Endothelial cell of umbilical vein (primary cell): ENCODE measurements around the gene GABARAP. TPM values are rescaled to one million over a fixed set of nuclear protein-coding genes. Genes with fewer than 3 reads are reported as not detected.
A peak's percentile ranks its signal among the peaks of the same experiment; 100 is the strongest.

Experiments
- BruUV-seq: library from RNA; stranded (reverse); fragments of 400-500 nt; replicated peaks from 2 replicates; lab custom pipeline; 2021; lab: Mats Ljungman, UMichigan
- CTCF ChIA-PET: fragments of 300-600, 350-600 bp; sonication (Branson Sonifier 250); formaldehyde crosslinking; loops from one replicate; lab custom pipeline; 2021; ENCODE audit warnings: antibody characterized with exemption, inconsistent platforms; lab: Charles Lee
- POLR2A ChIA-PET: fragments of 300-600, 350-600 bp; sonication (Branson Sonifier 250); formaldehyde crosslinking; loops from one replicate; lab custom pipeline; 2021; ENCODE audit warnings: antibody characterized with exemption, inconsistent platforms; lab: Charles Lee
- DNase-seq: peaks from one replicate; pipeline ENCODE4 v3.0.0-alpha.2; 2011; ENCODE audit warnings: low read depth, low spot score
- FAIRE-seq: peaks from 2 replicates; lab custom pipeline; 2011; peaks lifted over from hg19 to GRCh38; lab: Jason Lieb, UNC
- H2AFZ ChIP-seq: 2 replicates; pipeline ENCODE4 v1.6.0; 2012; ENCODE audit warnings: low read depth, low read length, control low read depth, inconsistent platforms
- H3K27ac ChIP-seq: 2 replicates; pipeline ENCODE4 v1.5.1; 2011; ENCODE audit warnings: low read depth, mild to moderate bottlenecking, control low read depth, low read length, moderate library complexity; ENCODE audit not compliant: insufficient read depth
- H3K27me3 ChIP-seq, 2 experiments: 2 replicates each; pipeline versions ENCODE4 v1.6.0 to v1.6.1; 2011; ENCODE audit warnings: low read length in 2 of 2, mixed read lengths in 1 of 2; ENCODE audit not compliant: control insufficient read depth in 2 of 2, insufficient read depth in 2 of 2
- H3K36me3 ChIP-seq, 2 experiments: 2 replicates in 1 of 2; 3 replicates in 1 of 2; pipeline ENCODE4 v1.5.1; 2011; ENCODE audit warnings: low read length in 2 of 2, mild to moderate bottlenecking in 1 of 2, moderate library complexity in 1 of 2; ENCODE audit not compliant: control insufficient read depth in 2 of 2, insufficient read depth in 2 of 2; ENCODE audit errors: extremely low read depth in 1 of 2
- H3K4me1 ChIP-seq: 3 replicates; pipeline ENCODE4 v1.5.1; 2011; ENCODE audit warnings: mild to moderate bottlenecking, low read length; ENCODE audit not compliant: control insufficient read depth, insufficient read depth; ENCODE audit errors: extremely low read depth
- H3K4me2 ChIP-seq: 2 replicates; pipeline ENCODE4 v1.6.1; 2011; ENCODE audit warnings: low read length, control low read depth, mixed read lengths; ENCODE audit not compliant: insufficient read depth
- H3K4me3 ChIP-seq, 3 experiments: fragments of 200-600 bp in 1 of 3; sonication (generic), shearing (Covaris generic) in 1 of 3; replicated peaks in 1 of 3; 2 replicates each; pipeline ENCODE4 v1.5.1; 2011 to 2016; ENCODE audit warnings: control low read depth in 3 of 3, low read length in 3 of 3, mild to moderate bottlenecking in 2 of 3, inconsistent platforms in 1 of 3, low read depth in 1 of 3, moderate library complexity in 1 of 3; ENCODE audit not compliant: insufficient read depth in 1 of 3
- H3K79me2 ChIP-seq: 2 replicates; pipeline ENCODE4 v1.6.0; 2012; ENCODE audit warnings: low read length, inconsistent platforms; ENCODE audit not compliant: control insufficient read depth, insufficient read depth
- H3K9ac ChIP-seq: replicated peaks from 2 replicates; pipeline ENCODE3; 2011; ENCODE audit warnings: low read length, control low read depth; ENCODE audit not compliant: insufficient read depth; ENCODE audit errors: extremely low read depth
- H3K9me1 ChIP-seq: replicated peaks from 3 replicates; pipeline ENCODE4 v1.6.0; 2011; ENCODE audit warnings: mild to moderate bottlenecking, low read length; ENCODE audit not compliant: control insufficient read depth, insufficient read depth; ENCODE audit errors: extremely low read depth
- H3K9me3 ChIP-seq: replicated peaks from 2 replicates; pipeline ENCODE4 v1.5.1; 2012; ENCODE audit warnings: low read length, inconsistent platforms; ENCODE audit not compliant: control insufficient read depth, insufficient read depth
- H4K20me1 ChIP-seq: replicated peaks from 2 replicates; pipeline ENCODE3; 2011; ENCODE audit warnings: mild to moderate bottlenecking, low read length; ENCODE audit not compliant: control insufficient read depth, insufficient read depth; ENCODE audit errors: extremely low read depth
- CTCF ChIP-seq, 2 donors: IDR thresholded peaks; 1 replicate in 1 of 2; 2 replicates in 1 of 2; pipeline ENCODE4 v1.5.1; 2011; ENCODE audit warnings: low read length in 2 of 2, mild to moderate bottlenecking in 2 of 2, moderate library complexity in 2 of 2, control low read depth in 1 of 2, inconsistent platforms in 1 of 2, low read depth in 1 of 2; ENCODE audit not compliant: insufficient read depth in 1 of 2; ENCODE audit errors: extremely low read depth in 1 of 2
- EZH2 ChIP-seq: IDR thresholded peaks from 2 replicates; pipeline ENCODE4 v1.6.1; 2012; ENCODE audit warnings: borderline replicate concordance, low read depth, mild to moderate bottlenecking, moderate library complexity, low read length, inconsistent platforms; ENCODE audit not compliant: severe bottlenecking
- FOS ChIP-seq: IDR thresholded peaks from 2 replicates; pipeline ENCODE4 v1.6.1; 2011; ENCODE audit warnings: mild to moderate bottlenecking, low read length, moderate library complexity, borderline replicate concordance; ENCODE audit not compliant: insufficient read depth
- GATA2 ChIP-seq: IDR thresholded peaks from 2 replicates; pipeline ENCODE4 v1.7.0; 2011; ENCODE audit warnings: low read depth, mild to moderate bottlenecking, moderate library complexity, mixed read lengths, low read length; ENCODE audit not compliant: insufficient read length, insufficient read depth
- JUN ChIP-seq: IDR thresholded peaks from 2 replicates; pipeline ENCODE4 v1.6.1; 2011; ENCODE audit warnings: borderline replicate concordance, low read depth; ENCODE audit not compliant: insufficient read length, insufficient read depth
- MAX ChIP-seq: IDR thresholded peaks from 2 replicates; pipeline ENCODE4 v1.6.1; 2011; ENCODE audit not compliant: insufficient read depth, insufficient read length
- MYC ChIP-seq: IDR thresholded peaks from one replicate; pipeline ENCODE4 v1.6.1; 2011; ENCODE audit warnings: mild to moderate bottlenecking, low read depth, low read length
- POLR2A ChIP-seq: IDR thresholded peaks from 2 replicates; pipeline ENCODE4 v1.6.1; 2012; ENCODE audit warnings: low read depth, mild to moderate bottlenecking, control low read depth, low read length
- POLR2AphosphoS5 ChIP-seq: IDR thresholded peaks from 2 replicates; pipeline ENCODE4 v1.6.1; 2012; ENCODE audit warnings: low read depth, mild to moderate bottlenecking, control low read depth, low read length, moderate library complexity; ENCODE audit not compliant: insufficient read depth
- dilution Hi-C: fragments of 300-500 bp; cut with MboI; formaldehyde crosslinking; loops from one replicate; pipeline ENCODE4 v1.15.0; 2019; ENCODE audit warnings: low sequenced_read_pairs; ENCODE audit not compliant: extremely low pct_ligation_motif_present
- intact Hi-C: fragments of 100-400 bp; cut with micrococcal nuclease; formaldehyde crosslinking; loops from one replicate; pipeline ENCODE4 v1.10.0; 2022
- polyA plus RNA-seq, 4 experiments: library from polyadenylated mRNA; depleted of rRNA in 3 of 4; stranded (reverse) in 3 of 4; unstranded in 1 of 4; fragments of >200 nt; gene quantifications; 2 replicates each; pipeline versions ENCODE4 v1.2.1 to v1.2.3, GENCODE V29; 2011 to 2012; ENCODE audit warnings: missing spikeins in 1 of 4
- total RNA-seq: library from RNA; stranded (reverse); gene quantifications from 2 replicates; pipeline ENCODE4 v1.2.3, GENCODE V29; 2021

The GABARAP gene
- total and polyA plus RNA-seq, 2 donors (not counting 3 experiments of a cell fraction or from before 2014, with no cell fraction given): 401 to 882 TPM

- DNase-seq: no peak
- no peaks in the 10 kb centered on the region for H3K79me2 ChIP-seq
- intact Hi-C loops: no loop called here
- no peak overlapping the region for H3K9ac ChIP-seq
- H3K4me3 ChIP-seq: no peak overlapping the region
- H3K27me3 ChIP-seq: peaks cover 5 to 13% of the 10 kb centered on the region in 2 experiments
- TF ChIP-seq GATA2 (no peak), MYC (no peak), POLR2AphosphoS5 (no peak), JUN (no peak), MAX (no peak), FOS (no peak), POLR2A (no peak), EZH2 (no peak), CTCF (IDR thresholded peaks at IDR 0.05; ENCODE audit: extremely low read depth in 1 of 2, insufficient read depth in 1 of 2, low read depth in 1 of 2, low read length in 2 of 2) (no peak)
- H3K9me1 ChIP-seq: no peaks in the 10 kb centered on the region
- POLR2A ChIA-PET: no interaction called here
- H3K4me2 ChIP-seq: no peak overlapping the region
- dilution Hi-C loops: no loop called here
- CTCF ChIA-PET: interaction anchor here (1.2 to 10.2 kb wide), 2 partner anchors 14 to 106 kb away, joined by 3 to 170 read pairs; no protein-coding TSS in a partner anchor
- no peaks in the 10 kb centered on the region for H3K36me3 ChIP-seq
- no peaks in the 10 kb centered on the region for H4K20me1 ChIP-seq
- no TSS peak for BruUV-seq
- no peak overlapping the region for H3K27ac ChIP-seq
- peaks cover 9% of the 10 kb centered on the region for H3K4me1 ChIP-seq
- FAIRE-seq: peak; percentile 12
- H3K9me3 ChIP-seq: no peaks in the 10 kb centered on the region
- H2AFZ ChIP-seq: no peak overlapping the region
Observed at GRCh38 chr17:7282752-7283321, 40.6 kb upstream of the GABARAP start.
